WTC11 (cell line): ENCODE data around the gene SLC16A10.

ENCODE experiments used
- ATF1 ChIP-seq: sonication (generic); formaldehyde crosslinking; IDR thresholded peaks from 2 replicates; pipeline ENCODE4 v1.8.1; 2023; ENCODE audit warnings: mild to moderate bottlenecking, moderate library complexity, missing genetic modification reagents
- CREB1 ChIP-seq: sonication (generic); formaldehyde crosslinking; IDR thresholded peaks from 2 replicates; pipeline ENCODE4 v1.8.0; 2023; ENCODE audit warnings: mild to moderate bottlenecking, missing genetic modification reagents
- HMGA2 ChIP-seq: fragments of 250-450 bp; sonication (Bioruptor Pico); IDR thresholded peaks from 2 replicates; pipeline ENCODE4 v1.4.0; 2021; ENCODE audit warnings: mild to moderate bottlenecking, moderate library complexity
- NR2C2 ChIP-seq: sonication (generic); formaldehyde crosslinking; IDR thresholded peaks from 2 replicates; pipeline ENCODE4 v1.8.0; 2022; ENCODE audit warnings: mild to moderate bottlenecking, missing genetic modification reagents
- TCF7 ChIP-seq: sonication (generic); formaldehyde crosslinking; IDR thresholded peaks from 2 replicates; pipeline ENCODE4 v1.8.0; 2022; ENCODE audit warnings: mild to moderate bottlenecking, low read depth, missing genetic modification reagents, moderate library complexity
- ZNF317 ChIP-seq: sonication (generic); formaldehyde crosslinking; IDR thresholded peaks from 2 replicates; pipeline ENCODE4 v1.8.1; 2023; ENCODE audit warnings: low read depth, mild to moderate bottlenecking, moderate library complexity, missing genetic modification reagents, borderline replicate concordance
- TF ChIP-seq, protein P1 (sequence below): sonication (generic); formaldehyde crosslinking; IDR thresholded peaks from 2 replicates; pipeline ENCODE4 v1.8.1; 2022; ENCODE audit warnings: low read depth, mild to moderate bottlenecking, moderate library complexity, missing genetic modification reagents, borderline replicate concordance
- TF ChIP-seq, protein P2 (sequence below): fragments of 200-600 bp; IDR thresholded peaks from 2 replicates; pipeline ENCODE4 v1.8.0; 2022; ENCODE audit warnings: antibody characterized with exemption
- TF ChIP-seq, protein P3 (sequence below): sonication (generic); formaldehyde crosslinking; conservative IDR thresholded peaks from 2 replicates; pipeline ENCODE4 v1.8.1; 2023; ENCODE audit warnings: mild to moderate bottlenecking, low read depth, missing genetic modification reagents, moderate library complexity
- TF ChIP-seq, protein P4 (sequence below): sonication (generic); formaldehyde crosslinking; IDR thresholded peaks from 2 replicates; pipeline ENCODE4 v1.8.1; 2023; ENCODE audit warnings: mild to moderate bottlenecking, missing genetic modification reagents, moderate library complexity
- TF ChIP-seq, protein P5 (sequence below): sonication (generic); formaldehyde crosslinking; IDR thresholded peaks from 2 replicates; pipeline ENCODE4 v1.8.0; 2022; ENCODE audit warnings: mild to moderate bottlenecking, missing genetic modification reagents

DNA sequence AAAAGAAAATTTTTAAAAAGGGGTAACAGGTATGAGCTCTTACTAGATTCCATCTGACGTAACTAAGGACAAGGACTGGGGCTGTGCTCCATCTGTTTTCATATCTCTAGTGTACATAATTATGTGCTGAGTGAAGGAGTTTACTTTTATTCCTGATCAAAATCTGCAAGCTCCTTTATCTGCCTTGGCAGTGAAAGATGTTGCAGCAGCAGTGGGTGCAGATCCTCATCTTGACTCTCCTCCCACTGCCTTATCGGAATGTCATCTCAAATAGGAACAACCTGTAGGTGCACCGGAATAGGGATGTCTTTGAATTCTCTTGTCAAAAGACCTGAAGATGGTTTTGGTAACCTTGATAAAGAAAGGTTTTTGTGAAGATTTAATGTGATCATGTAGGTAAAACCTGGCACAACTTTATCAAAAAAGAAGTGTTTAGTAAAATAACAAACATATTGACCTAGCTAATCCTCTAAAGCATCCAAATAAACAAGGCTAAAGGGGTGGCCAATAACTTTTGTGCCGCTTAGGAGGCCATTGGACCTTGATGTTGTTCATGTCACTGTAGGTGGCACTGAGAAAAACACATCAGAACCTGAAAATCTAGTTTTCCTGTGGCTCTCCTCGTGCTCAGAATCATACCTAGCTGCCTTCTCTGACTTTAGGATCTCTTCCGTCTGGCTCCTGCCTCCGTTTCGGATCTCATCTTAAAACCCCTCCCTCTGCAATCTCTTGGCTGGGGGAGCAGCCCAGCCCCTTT lies 19.0 kb upstream of the SLC16A10 start:
- TF ChIP-seq, protein P1, sequence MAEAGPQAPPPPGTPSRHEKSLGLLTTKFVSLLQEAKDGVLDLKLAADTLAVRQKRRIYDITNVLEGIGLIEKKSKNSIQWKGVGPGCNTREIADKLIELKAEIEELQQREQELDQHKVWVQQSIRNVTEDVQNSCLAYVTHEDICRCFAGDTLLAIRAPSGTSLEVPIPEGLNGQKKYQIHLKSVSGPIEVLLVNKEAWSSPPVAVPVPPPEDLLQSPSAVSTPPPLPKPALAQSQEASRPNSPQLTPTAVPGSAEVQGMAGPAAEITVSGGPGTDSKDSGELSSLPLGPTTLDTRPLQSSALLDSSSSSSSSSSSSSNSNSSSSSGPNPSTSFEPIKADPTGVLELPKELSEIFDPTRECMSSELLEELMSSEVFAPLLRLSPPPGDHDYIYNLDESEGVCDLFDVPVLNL = no peak
- TF ChIP-seq, protein P2, sequence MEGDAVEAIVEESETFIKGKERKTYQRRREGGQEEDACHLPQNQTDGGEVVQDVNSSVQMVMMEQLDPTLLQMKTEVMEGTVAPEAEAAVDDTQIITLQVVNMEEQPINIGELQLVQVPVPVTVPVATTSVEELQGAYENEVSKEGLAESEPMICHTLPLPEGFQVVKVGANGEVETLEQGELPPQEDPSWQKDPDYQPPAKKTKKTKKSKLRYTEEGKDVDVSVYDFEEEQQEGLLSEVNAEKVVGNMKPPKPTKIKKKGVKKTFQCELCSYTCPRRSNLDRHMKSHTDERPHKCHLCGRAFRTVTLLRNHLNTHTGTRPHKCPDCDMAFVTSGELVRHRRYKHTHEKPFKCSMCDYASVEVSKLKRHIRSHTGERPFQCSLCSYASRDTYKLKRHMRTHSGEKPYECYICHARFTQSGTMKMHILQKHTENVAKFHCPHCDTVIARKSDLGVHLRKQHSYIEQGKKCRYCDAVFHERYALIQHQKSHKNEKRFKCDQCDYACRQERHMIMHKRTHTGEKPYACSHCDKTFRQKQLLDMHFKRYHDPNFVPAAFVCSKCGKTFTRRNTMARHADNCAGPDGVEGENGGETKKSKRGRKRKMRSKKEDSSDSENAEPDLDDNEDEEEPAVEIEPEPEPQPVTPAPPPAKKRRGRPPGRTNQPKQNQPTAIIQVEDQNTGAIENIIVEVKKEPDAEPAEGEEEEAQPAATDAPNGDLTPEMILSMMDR = no peak
- TF ChIP-seq CREB1 (CRISPR knock-in tag) (no peak), HMGA2 (CRISPR knock-in tag) (no peak), ZNF317 (no peak), NR2C2 (CRISPR knock-in tag) (no peak), TCF7 (CRISPR knock-in tag) (no peak), ATF1 (CRISPR knock-in tag) (no peak)
- TF ChIP-seq, protein P3, sequence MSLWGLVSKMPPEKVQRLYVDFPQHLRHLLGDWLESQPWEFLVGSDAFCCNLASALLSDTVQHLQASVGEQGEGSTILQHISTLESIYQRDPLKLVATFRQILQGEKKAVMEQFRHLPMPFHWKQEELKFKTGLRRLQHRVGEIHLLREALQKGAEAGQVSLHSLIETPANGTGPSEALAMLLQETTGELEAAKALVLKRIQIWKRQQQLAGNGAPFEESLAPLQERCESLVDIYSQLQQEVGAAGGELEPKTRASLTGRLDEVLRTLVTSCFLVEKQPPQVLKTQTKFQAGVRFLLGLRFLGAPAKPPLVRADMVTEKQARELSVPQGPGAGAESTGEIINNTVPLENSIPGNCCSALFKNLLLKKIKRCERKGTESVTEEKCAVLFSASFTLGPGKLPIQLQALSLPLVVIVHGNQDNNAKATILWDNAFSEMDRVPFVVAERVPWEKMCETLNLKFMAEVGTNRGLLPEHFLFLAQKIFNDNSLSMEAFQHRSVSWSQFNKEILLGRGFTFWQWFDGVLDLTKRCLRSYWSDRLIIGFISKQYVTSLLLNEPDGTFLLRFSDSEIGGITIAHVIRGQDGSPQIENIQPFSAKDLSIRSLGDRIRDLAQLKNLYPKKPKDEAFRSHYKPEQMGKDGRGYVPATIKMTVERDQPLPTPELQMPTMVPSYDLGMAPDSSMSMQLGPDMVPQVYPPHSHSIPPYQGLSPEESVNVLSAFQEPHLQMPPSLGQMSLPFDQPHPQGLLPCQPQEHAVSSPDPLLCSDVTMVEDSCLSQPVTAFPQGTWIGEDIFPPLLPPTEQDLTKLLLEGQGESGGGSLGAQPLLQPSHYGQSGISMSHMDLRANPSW = no peak
- TF ChIP-seq, protein P4, sequence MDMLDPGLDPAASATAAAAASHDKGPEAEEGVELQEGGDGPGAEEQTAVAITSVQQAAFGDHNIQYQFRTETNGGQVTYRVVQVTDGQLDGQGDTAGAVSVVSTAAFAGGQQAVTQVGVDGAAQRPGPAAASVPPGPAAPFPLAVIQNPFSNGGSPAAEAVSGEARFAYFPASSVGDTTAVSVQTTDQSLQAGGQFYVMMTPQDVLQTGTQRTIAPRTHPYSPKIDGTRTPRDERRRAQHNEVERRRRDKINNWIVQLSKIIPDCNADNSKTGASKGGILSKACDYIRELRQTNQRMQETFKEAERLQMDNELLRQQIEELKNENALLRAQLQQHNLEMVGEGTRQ (CRISPR knock-in tag) = no peak
- TF ChIP-seq, protein P5, sequence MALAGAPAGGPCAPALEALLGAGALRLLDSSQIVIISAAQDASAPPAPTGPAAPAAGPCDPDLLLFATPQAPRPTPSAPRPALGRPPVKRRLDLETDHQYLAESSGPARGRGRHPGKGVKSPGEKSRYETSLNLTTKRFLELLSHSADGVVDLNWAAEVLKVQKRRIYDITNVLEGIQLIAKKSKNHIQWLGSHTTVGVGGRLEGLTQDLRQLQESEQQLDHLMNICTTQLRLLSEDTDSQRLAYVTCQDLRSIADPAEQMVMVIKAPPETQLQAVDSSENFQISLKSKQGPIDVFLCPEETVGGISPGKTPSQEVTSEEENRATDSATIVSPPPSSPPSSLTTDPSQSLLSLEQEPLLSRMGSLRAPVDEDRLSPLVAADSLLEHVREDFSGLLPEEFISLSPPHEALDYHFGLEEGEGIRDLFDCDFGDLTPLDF (CRISPR knock-in tag) = no peak
